ENCODE data around the gene KIF9. TPM values are rescaled to one million over a fixed set of nuclear protein-coding genes. Genes with fewer than 3 reads are reported as not detected.
"Not testable (repeated sequence)": the region's sequence is repeated elsewhere in the genome, so short reads cannot be mapped to it uniquely, and the experiment has no call there.

KIF9 gene
- polyA plus RNA-seq, 1 donor from 2014 or later: 15.6 TPM

DNA sequence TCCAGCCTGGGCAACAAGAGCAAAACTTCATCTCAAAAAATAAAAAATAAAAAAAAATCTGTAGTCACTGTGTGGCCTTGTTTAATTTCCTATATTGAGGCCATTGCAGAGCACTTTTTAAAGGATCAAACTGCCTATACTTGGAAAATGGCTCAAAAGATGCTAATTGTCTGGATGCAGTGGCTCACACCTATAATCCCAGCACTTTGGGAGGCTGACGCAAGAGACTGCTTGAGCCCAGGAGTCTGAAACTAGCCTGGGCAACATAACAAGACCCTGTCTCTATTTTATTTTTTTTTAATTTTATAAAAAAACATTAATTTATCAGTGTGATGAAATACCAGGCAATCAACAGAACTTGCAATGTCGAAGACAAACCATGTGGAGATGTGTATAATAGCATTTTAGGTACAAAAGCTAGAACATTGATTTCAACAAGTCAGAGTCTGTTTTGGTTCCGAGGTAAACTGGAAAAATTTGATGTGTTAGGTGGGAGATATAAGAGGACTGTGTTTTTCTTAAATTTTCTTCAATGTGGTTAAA lies 71.7 kb downstream of the KIF9 start:
- H3K4me2 ChIP-seq (ENCODE audit: low read length): no peak overlapping the region
- H3K9me2 ChIP-seq (ENCODE audit: insufficient read depth, low read length): no peaks in the 10 kb centered on the region
- H3K9me3 ChIP-seq (ENCODE audit: low read length): no peaks in the 10 kb centered on the region
- no peak overlapping the region for H2AFZ ChIP-seq (ENCODE audit: low read depth, low read length)
- H3K27ac ChIP-seq (ENCODE audit: low read length): no peak overlapping the region
- no peak overlapping the region for H3K9ac ChIP-seq (ENCODE audit: low read length)
- H3K79me2 ChIP-seq (replicated peaks; ENCODE audit: insufficient read depth, low read length): no peaks in the 10 kb centered on the region
- no peak overlapping the region for H3K4me3 ChIP-seq (ENCODE audit: low read length)
- no peaks in the 10 kb centered on the region for H3F3A ChIP-seq (ENCODE audit: insufficient read depth, low read length, poor library complexity, severe bottlenecking)
- no peaks in the 10 kb centered on the region for H4K20me1 ChIP-seq (ENCODE audit: insufficient read depth)
- no peaks in the 10 kb centered on the region for H3K36me3 ChIP-seq (ENCODE audit: insufficient read depth, low read length)
- TF ChIP-seq MXI1 (conservative IDR thresholded peaks at IDR 0.05; ENCODE audit: poor library complexity, severe bottlenecking): no peak
- no peak for TF ChIP-seq EP300 (conservative IDR thresholded peaks at IDR 0.05; ENCODE audit: poor library complexity, severe bottlenecking)
- no peak for TF ChIP-seq REST (IDR thresholded peaks at IDR 0.05; ENCODE audit: borderline replicate concordance)
- TF ChIP-seq EZH2 (IDR thresholded peaks at IDR 0.05; ENCODE audit: borderline replicate concordance, insufficient read depth, low read length, poor library complexity, severe bottlenecking): no peak
- H3K27me3 ChIP-seq (ENCODE audit: insufficient read depth, low read depth, low read length): no peaks in the 10 kb centered on the region

GRCh38 chr3:47206022-47206421 lies 76.6 kb downstream of the KIF9 start:
- not testable (repeated sequence) for H3K79me2 ChIP-seq (replicated peaks; ENCODE audit: insufficient read depth, low read length); H3K9me2 ChIP-seq (ENCODE audit: insufficient read depth, low read length); H3K27me3 ChIP-seq (ENCODE audit: insufficient read depth, low read depth, low read length); H3K9me3 ChIP-seq (ENCODE audit: low read length); H3K36me3 ChIP-seq (ENCODE audit: insufficient read depth, low read length); H3K4me2 ChIP-seq (ENCODE audit: low read length); H3K9ac ChIP-seq (ENCODE audit: low read length); H3F3A ChIP-seq (ENCODE audit: insufficient read depth, low read length, poor library complexity, severe bottlenecking); H4K20me1 ChIP-seq (ENCODE audit: insufficient read depth); H2AFZ ChIP-seq (ENCODE audit: low read depth, low read length); H3K27ac ChIP-seq (ENCODE audit: low read length); H3K4me3 ChIP-seq (ENCODE audit: low read length)

DNA sequence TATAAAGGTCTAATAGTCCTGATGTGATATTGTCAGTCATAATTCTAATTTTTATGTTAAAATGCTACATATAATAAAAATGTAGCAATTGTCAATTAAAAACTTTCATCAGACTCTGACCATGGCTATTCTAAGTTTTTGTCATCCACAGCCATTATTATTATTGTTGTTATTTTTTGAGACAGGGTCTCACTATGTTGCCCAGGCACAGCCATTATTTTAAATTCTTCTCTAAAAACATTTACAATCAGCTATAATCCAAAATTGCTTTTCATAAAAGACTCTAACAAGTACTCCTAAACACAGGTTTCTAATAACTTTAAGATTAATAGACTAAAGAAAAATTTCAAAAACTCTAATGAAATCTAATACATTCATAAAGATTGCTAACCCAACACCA lies 77.7 kb downstream of the KIF9 start:
- Histone ChIP-seq H3K79me2 (replicated peaks; ENCODE audit: insufficient read depth, low read length) (no peaks in the 10 kb centered on the region), H3K4me3 (ENCODE audit: low read length) (no peak overlapping the region), H3K36me3 (ENCODE audit: insufficient read depth, low read length) (no peaks in the 10 kb centered on the region), H3K27me3 (ENCODE audit: insufficient read depth, low read depth, low read length) (no peaks in the 10 kb centered on the region), H3F3A (ENCODE audit: insufficient read depth, low read length, poor library complexity, severe bottlenecking) (no peaks in the 10 kb centered on the region), H3K9me3 (ENCODE audit: low read length) (no peaks in the 10 kb centered on the region), H3K27ac (ENCODE audit: low read length) (no peak overlapping the region), H3K9ac (ENCODE audit: low read length) (no peak overlapping the region), H2AFZ (ENCODE audit: low read depth, low read length) (no peak overlapping the region), H3K4me2 (ENCODE audit: low read length) (no peak overlapping the region), H3K9me2 (ENCODE audit: insufficient read depth, low read length) (no peaks in the 10 kb centered on the region), H4K20me1 (ENCODE audit: insufficient read depth) (no peaks in the 10 kb centered on the region)
- no peak for TF ChIP-seq RAD21 (conservative IDR thresholded peaks at IDR 0.05)
- TF ChIP-seq EZH2 (IDR thresholded peaks at IDR 0.05; ENCODE audit: borderline replicate concordance, insufficient read depth, low read length, poor library complexity, severe bottlenecking): no peak
- TF ChIP-seq CTCF (IDR thresholded peaks at IDR 0.05; ENCODE audit: poor library complexity, severe bottlenecking): no peak
- no peak for TF ChIP-seq TAF1 (IDR thresholded peaks at IDR 0.05; ENCODE audit: low read depth)
- TF ChIP-seq MXI1 (conservative IDR thresholded peaks at IDR 0.05; ENCODE audit: poor library complexity, severe bottlenecking): no peak
- TF ChIP-seq EP300 (conservative IDR thresholded peaks at IDR 0.05; ENCODE audit: poor library complexity, severe bottlenecking): no peak
- TF ChIP-seq POLR2AphosphoS5 (IDR thresholded peaks at IDR 0.05): no peak
